Islet precursor cell (in vitro differentiated cells): ENCODE results near the gene MLXIPL.
"Not testable (repeated sequence)": the region's sequence is repeated elsewhere in the genome, so short reads cannot be mapped to it uniquely, and the experiment has no call there.

ENCODE experiments used
- DNase-seq: peaks from one replicate; pipeline ENCODE4 v3.0.0-alpha.2; 2018

Gene MLXIPL

DNA sequence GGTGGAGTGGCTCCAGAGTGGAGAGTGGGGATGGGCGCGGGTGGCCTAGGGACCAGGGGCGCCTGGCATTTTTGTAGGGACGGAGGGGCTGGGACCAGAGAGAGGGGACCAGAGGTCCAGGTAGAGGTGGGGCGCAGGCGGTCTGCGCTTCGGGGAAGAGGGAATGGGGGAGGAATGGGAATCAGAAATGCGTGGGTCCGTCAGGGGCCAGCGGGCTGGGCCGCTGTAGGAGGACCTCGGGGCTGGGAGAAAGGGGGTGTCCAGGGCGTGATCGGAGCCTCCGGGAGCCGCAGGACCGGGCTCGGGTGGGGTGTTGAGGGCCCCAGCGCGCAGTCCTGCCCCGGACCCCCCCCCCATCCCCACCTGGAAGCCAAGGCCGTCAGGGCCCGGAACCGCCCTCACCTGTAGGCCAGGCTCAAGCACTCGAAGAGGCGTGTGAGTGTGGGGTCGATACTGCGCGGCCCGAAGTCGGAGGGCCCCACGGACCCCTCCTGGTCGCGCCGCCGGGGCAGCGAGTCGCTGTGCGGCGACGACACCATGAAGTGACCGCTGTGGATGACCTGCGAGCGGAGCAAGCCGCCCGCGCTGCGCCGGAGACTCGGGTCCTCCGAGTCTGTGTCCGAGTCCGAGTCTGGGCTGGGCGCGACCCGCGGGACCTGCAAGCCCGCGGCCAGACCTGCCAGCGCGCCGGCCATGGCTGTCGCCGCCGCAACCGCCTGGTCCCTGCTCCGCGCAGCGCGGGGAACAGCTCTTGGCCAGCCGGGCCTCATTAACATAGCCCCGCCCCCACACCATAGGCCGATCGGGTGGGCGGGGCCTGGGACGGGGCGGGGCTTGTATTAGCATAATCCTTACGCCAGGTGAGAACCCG is at the start of gene MLXIPL:
TSS of gene MLXIPL (minus strand) at position 725 of the 871 bp plus-strand sequence. CDS start at position 695, 30 bp downstream.
- peak; percentile 93 for DNase-seq

DNA sequence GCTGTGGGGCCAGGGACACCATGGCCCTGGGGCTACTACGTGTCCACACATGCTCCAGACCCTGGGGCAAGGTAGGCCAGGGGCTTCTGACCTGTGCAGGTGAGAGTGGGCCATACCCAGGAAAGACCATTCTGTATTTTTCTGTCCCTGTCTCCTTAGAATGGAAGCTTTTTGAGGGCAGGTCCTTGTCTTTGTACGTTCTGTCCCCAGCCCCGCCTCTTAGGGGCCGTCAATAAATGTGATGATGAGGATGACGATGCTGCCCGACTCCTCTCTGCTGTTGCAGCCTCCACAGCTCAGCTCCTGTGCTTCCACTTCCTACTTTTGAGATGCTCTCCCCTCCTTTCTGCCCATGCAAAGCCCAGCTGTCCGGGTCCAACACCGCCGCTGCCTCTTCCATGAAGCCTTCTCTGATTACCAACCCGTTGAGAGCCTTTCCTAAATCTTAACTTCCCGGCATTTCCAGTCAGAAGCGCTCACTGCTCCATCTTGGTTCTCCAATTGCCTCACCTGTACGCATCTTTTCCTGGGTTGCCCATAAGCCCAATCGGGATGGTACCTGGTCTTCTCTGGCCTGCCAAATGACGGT is 47.6 kb upstream of the MLXIPL start:
- no peak for DNase-seq

GRCh38 chr7:73671322-73671661 is 47.0 kb upstream of the MLXIPL start:
- DNase-seq = no peak

GRCh38 chr7:73669858-73670385 is 45.6 kb upstream of the MLXIPL start:
- no peak for DNase-seq

DNA sequence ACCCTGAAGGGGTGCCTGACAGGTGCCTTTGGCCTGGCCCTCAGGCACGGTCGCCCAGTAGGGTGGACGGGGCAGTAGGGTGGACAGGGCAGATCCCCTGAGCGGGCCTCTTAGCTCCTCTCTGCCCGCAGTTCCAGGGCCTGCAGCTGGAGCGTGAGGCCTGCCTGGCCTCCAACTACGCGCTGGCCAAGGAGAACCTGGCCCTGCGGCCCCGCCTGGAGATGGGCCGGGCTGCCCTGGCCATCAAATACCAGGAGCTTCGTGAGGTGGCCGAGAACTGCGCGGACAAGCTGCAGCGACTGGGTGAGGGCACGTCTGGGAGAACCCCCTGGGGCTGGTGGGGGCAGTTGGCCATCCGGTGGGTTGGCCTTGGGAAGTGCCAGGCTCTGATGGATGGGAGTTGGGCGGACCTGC is 45.0 kb upstream of the MLXIPL start:
- no peak for DNase-seq

DNA sequence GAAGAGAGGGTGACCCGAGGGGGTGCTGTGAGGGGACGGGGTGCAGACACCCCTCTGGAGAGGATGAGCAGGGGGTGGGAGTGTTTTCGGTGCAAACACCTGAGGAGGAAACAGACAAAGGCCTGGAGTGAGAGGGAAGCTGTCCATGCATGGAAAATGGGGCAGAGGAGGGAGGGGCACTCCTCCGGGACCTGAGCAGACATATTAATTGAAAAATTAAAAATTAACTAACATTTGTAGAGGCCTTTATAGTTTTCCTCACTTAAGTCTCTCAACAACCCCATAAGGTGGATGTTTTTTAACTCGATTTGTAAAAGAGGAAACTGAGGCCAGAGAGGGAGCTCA is 44.5 kb upstream of the MLXIPL start:
- DNase-seq = no peak

DNA sequence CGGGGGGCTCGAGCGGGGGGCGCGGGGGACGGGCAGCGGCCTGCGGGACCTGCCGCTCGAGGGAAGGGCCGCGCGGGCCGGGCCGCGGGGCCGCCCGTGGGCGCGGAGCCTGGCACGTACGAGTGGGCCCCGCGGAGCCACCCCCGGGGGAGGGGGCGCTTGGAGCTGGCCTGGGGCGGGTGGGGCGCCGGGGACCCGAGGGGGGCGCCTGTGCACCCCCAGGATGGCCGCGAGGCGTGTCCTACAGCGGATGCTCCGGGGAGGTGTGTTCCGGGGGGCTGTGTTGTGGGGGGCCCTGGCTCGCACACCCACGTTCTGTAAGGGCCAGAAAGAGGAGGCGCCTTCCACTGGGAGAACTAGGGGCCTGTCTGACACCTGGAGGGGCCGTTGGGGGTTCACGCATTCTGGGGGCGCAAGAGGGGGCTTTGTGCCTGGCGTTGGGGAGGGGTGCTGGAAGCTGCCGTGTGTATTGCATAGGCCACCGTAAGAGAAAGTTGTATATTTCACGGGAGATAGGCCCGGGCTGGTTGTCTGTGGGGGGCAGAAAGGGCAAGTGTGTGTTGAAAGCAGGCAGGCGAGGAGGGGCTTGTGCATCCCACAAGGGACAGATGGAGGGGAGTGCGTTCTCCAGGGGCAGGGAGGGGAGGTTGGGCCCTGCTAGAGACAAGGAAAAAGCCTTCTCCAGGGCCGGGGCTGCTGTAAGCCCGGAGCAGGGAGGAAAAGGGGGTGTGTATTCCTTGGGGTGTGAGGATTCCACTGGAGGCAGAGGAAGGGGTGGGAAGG is 44.0 kb upstream of the MLXIPL start:
- DNase-seq = no peak

- peak; percentile 90 for DNase-seq
Measured at GRCh38 chr7:73667344-73668102, 43.2 kb upstream of the MLXIPL start, which contains the start of gene VPS37D. Gene VPS37D (plus strand): TSS chr7:73667831. CDS start chr7:73667959, 128 bp downstream.

- DNase-seq = no peak
Measured at GRCh38 chr7:73663033-73663432, 38.7 kb upstream of the MLXIPL start.

- DNase-seq = not testable (repeated sequence)
Measured at GRCh38 chr7:73660594-73660993, 36.3 kb upstream of the MLXIPL start.

- no peak for DNase-seq
Measured at GRCh38 chr7:73659983-73660382, 35.7 kb upstream of the MLXIPL start.

- DNase-seq = not testable (repeated sequence)
Measured at GRCh38 chr7:73655309-73655708, 31.0 kb upstream of the MLXIPL start.

DNA sequence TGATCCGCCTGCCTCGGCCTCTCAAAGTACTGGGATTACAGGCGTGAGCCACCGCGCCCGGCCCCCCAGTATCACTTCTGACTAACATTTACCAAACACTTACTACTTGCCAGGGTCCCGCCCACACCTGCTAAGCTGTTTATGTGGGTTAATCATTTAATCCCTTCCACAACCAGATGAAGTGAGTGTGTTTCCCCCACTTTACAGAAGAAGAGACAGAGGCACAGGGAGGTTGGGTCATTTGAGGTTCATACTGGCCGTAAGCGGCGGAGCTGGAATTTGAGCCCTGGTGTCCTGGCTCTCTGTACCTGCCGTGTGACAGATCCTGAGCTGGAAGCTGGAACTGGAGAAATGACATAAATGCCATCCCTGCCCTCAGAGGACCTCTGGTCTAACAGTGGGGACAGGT is 28.2 kb upstream of the MLXIPL start:
- no peak for DNase-seq

GRCh38 chr7:73650524-73650923 is 26.2 kb upstream of the MLXIPL start:
- DNase-seq = no peak

GRCh38 chr7:73649576-73649975 is 25.3 kb upstream of the MLXIPL start:
- no peak for DNase-seq

- no peak for DNase-seq
Measured at GRCh38 chr7:73648593-73649332, 24.4 kb upstream of the MLXIPL start.

DNA sequence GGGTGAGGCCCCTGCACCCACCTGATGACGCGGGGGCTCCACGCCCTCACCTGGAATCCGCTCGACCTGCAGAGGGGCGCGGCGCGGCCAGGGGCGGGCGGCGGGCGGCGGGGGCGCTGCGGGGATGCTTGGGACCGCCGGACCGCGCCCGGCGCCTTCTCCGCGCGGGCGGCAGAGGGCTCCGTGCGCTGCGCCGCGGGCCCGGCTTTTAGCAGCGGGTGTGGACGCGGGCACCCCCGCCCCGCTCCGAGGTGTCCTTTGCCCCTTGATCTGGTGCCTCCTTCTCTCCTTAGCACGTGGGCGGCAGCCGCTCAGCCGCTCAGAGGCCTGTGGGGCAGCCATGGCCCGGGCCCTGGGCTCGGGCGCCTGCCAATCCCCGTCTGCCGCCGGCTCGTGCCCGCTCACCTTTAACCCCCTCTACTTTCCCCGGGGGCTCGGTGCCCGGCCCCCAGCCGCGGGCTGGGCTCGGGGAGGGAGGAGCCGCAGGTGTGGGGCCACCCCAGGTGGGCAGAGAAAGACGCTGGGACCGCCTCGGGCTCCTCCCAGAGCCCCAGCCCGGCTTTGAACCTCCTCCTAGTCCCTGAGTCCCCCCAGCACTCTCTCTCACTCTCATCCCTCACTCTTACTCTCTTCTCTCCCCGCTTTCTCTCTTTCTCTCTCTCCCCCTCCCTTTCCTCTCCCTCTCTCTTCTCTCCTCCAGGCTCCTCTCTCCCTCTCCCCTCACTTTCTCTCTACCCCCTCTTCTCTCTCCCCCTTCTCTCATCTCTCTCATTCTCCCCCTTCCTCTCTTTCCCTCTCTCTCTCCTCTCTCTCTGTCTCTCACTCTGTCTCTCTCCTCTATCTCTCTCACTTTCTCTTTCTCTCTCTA is 23.6 kb upstream of the MLXIPL start:
- DNase-seq = no peak

GRCh38 chr7:73646785-73647724 is 22.7 kb upstream of the MLXIPL start:
- DNase-seq = no peak

- no peak for DNase-seq
Measured at GRCh38 chr7:73645643-73646174, 21.4 kb upstream of the MLXIPL start.
